Left ventricle myocardium inferior (tissue), 1 donor: ENCODE measurements around the gene PKP1. TPM values are rescaled to one million over a fixed set of nuclear protein-coding genes. Genes with fewer than 3 reads are reported as not detected.

Experiments used
- DNase-seq: peaks from one replicate; pipeline ENCODE4 v3.0.0-alpha.2; 2020
- H3K27ac ChIP-seq: fragments of 200-600 bp; replicated peaks from 2 replicates; pipeline ENCODE4 v1.8.0; 2021
- H3K27me3 ChIP-seq: fragments of 200-600 bp; 2 replicates; pipeline ENCODE4 v1.8.0; 2021; ENCODE audit warnings: low read depth
- H3K36me3 ChIP-seq: fragments of 200-600 bp; 2 replicates; pipeline ENCODE4 v1.8.0; 2021
- H3K4me1 ChIP-seq: fragments of 200-600 bp; 2 replicates; pipeline ENCODE4 v1.8.0; 2021
- H3K4me3 ChIP-seq: fragments of 200-600 bp; 2 replicates; pipeline ENCODE4 v1.8.0; 2021; ENCODE audit warnings: mild to moderate bottlenecking, moderate library complexity
- H3K9me3 ChIP-seq: fragments of 200-600 bp; replicated peaks from 2 replicates; pipeline ENCODE4 v1.8.0; 2021
- intact Hi-C: fragments of 100-400 bp; cut with micrococcal nuclease; formaldehyde crosslinking; loops from one replicate; pipeline ENCODE4 v1.11.0; 2022
- total RNA-seq: library from RNA; stranded (reverse); fragmentation: NEBNext Ultra II Directional; extraction: Animal tissue kit (Norgen Biotek cat#: 25700); gene quantifications from one replicate; pipeline ENCODE4 v1.2.1, GENCODE V29; 2021
- TF ChIP-seq, protein P1 (sequence below): fragments of 200-600 bp; IDR thresholded peaks from 2 replicates; pipeline ENCODE4 v1.8.0; 2021; ENCODE audit warnings: antibody characterized with exemption, mild to moderate bottlenecking, borderline replicate concordance
- donor health status: DM: no; HTN: yes; CAD: no; lungs with severe emphysema.

The PKP1 gene
- total RNA-seq, 1 donor from 2014 or later = 0.38 TPM

DNA sequence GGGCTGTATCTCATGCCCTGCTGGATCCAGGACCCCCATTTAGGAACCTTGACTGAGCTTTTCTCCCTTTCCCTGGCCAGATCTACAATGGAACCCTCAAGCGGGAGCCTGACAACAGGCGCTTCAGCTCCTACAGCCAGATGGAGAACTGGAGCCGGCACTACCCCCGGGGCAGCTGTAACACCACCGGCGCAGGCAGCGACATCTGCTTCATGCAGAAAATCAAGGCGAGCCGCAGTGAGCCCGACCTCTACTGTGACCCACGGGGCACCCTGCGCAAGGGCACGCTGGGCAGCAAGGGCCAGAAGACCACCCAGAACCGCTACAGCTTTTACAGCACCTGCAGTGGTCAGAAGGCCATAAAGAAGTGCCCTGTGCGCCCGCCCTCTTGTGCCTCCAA, 29.8 kb downstream of the PKP1 start:
- H3K4me3 ChIP-seq = no peak overlapping the region

DNA sequence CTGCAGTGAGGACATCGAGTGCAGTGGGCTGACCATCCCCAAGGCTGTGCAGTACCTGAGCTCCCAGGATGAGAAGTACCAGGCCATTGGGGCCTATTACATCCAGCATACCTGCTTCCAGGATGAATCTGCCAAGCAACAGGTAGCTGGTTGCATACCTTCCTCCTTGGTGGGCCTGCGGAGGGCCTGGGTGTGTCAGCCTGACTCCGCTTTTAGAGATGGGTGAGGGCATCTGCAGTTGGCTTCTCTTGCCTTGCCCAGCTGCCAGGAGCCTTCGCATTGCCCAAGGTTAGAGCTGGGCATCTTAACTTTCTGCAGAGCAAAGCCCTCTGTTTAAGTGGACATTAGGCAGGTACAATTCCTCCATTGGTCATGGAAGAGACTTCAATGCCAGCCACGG, 33.2 kb downstream of the PKP1 start:
- H3K4me1 ChIP-seq = peaks cover 3% of the 10 kb centered on the region
- intact Hi-C loops = no loop called here
- peaks cover 20% of the 10 kb centered on the region for H3K27me3 ChIP-seq
- no peaks in the 10 kb centered on the region for H3K9me3 ChIP-seq
- no peaks in the 10 kb centered on the region for H3K36me3 ChIP-seq
- no peak for DNase-seq
- TF ChIP-seq, protein P1, sequence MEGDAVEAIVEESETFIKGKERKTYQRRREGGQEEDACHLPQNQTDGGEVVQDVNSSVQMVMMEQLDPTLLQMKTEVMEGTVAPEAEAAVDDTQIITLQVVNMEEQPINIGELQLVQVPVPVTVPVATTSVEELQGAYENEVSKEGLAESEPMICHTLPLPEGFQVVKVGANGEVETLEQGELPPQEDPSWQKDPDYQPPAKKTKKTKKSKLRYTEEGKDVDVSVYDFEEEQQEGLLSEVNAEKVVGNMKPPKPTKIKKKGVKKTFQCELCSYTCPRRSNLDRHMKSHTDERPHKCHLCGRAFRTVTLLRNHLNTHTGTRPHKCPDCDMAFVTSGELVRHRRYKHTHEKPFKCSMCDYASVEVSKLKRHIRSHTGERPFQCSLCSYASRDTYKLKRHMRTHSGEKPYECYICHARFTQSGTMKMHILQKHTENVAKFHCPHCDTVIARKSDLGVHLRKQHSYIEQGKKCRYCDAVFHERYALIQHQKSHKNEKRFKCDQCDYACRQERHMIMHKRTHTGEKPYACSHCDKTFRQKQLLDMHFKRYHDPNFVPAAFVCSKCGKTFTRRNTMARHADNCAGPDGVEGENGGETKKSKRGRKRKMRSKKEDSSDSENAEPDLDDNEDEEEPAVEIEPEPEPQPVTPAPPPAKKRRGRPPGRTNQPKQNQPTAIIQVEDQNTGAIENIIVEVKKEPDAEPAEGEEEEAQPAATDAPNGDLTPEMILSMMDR = no peak
- no peak overlapping the region for H3K27ac ChIP-seq
- H3K4me3 ChIP-seq = no peak overlapping the region

More for the DNA sequence above, 29.8 kb downstream of the PKP1 start:
- Histone ChIP-seq H3K36me3 (no peaks in the 10 kb centered on the region), H3K9me3 (no peaks in the 10 kb centered on the region), H3K4me1 (peaks cover 37% of the 10 kb centered on the region), H3K27ac (no peak overlapping the region), H3K27me3 (peaks cover 20% of the 10 kb centered on the region)
- TF ChIP-seq, protein P1 = no peak
- no peak for DNase-seq
- intact Hi-C loops = no loop called here

DNA sequence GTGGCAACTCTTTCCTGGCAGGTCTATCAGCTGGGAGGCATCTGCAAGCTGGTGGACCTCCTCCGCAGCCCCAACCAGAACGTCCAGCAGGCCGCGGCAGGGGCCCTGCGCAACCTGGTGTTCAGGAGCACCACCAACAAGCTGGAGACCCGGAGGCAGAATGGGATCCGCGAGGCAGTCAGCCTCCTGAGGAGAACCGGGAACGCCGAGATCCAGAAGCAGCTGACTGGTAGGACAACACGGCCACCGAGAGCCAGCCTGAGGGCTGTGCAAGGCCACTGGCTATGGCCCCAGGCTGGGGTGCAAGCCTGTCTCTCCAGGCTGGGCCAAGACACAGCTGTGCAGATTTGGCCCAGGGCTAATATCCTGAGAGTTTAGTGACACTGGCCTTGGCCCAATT, 34.2 kb downstream of the PKP1 start:
- Histone ChIP-seq H3K27ac (no peak overlapping the region), H3K4me1 (no peaks in the 10 kb centered on the region), H3K36me3 (no peaks in the 10 kb centered on the region), H3K27me3 (peaks cover 20% of the 10 kb centered on the region), H3K4me3 (no peak overlapping the region), H3K9me3 (no peaks in the 10 kb centered on the region)
- no peak for DNase-seq
- intact Hi-C loops = no loop called here
- TF ChIP-seq, protein P1 = no peak

DNA sequence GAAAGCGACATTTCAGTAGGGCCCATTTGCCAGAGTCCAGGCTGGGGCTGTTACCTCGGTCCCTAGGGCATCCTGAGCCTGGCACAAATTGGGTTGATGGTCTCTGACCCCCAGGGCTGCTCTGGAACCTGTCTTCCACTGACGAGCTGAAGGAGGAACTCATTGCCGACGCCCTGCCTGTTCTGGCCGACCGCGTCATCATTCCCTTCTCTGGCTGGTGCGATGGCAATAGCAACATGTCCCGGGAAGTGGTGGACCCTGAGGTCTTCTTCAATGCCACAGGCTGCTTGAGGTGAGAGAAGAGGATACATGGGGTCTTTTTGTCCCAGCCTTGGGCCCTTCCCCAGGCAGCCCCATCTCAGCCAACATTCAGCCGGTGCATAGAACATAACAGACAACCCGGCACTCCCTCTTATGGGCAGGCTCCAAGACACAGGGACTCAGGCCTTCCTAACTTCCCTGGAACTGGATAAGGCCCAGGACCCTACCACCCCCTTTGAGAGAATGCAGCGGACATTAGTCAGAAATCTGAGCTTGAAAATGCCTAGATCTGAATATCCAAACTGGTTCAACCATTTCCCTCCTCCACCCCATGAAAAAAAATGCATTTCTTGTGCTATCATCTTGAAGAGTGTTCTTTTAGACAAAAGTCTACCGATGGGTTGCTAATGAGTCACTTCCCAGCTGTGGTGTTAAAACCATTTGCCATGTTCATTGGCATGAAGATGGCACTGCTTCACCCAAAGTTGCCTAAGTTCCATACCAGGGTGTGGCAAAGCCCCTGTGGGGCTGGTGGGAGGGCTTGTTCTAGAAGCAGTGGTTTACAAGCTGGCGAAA, 35.4 kb downstream of the PKP1 start:
- Histone ChIP-seq H3K4me3 (no peak overlapping the region), H3K9me3 (no peaks in the 10 kb centered on the region), H3K27ac (no peak overlapping the region), H3K27me3 (peaks cover 11% of the 10 kb centered on the region), H3K36me3 (no peaks in the 10 kb centered on the region), H3K4me1 (no peaks in the 10 kb centered on the region)
- DNase-seq = no peak
- intact Hi-C loops = no loop called here
- TF ChIP-seq, protein P1 = no peak

DNA sequence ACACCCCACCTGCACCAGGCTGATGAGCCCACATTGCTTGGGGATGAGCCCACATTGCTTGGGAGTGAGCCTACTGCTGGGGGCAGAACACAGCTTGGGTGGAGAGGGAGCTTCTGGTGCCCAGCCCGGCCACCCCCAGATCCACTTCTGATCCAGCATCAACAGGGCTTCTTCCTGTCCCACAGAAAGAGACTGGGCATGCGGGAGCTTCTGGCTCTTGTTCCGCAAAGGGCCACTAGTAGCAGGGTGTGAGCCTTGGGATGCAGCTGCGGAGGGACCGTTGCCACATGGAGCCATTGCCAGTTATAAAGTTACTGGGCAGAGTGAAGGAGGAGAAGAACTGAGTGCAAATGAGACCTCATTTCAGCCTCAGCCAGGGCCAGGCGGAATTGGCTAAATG, 36.3 kb downstream of the PKP1 start:
- Histone ChIP-seq H3K4me1 (no peaks in the 10 kb centered on the region), H3K4me3 (no peak overlapping the region), H3K27me3 (peaks cover 7% of the 10 kb centered on the region), H3K9me3 (no peaks in the 10 kb centered on the region), H3K27ac (no peak overlapping the region), H3K36me3 (no peaks in the 10 kb centered on the region)
- DNase-seq = no peak
- intact Hi-C loops = no loop called here
- TF ChIP-seq, protein P1 = no peak
